Panc1 (cell line): Measurements from ENCODE around the gene GLT1D1. TPM values are rescaled to one million over a fixed set of nuclear protein-coding genes. Genes with fewer than 3 reads are reported as not detected.

Experiments used
- ATAC-seq: fragments of 200-7000 bp; cut with Tn5 transposase; 2 replicates; pipeline ENCODE4 v1.9.1; 2020; ENCODE audit warnings: mild to moderate bottlenecking, moderate library complexity
- BruUV-seq: library from RNA; stranded (reverse); fragments of 400-500 nt; replicated peaks from 2 replicates; lab custom pipeline; 2021; lab: Mats Ljungman, UMichigan
- CTCF ChIA-PET: fragments of 300-600 bp; sonication (Branson Sonifier 250); formaldehyde crosslinking; loops from one replicate; lab custom pipeline; 2022; ENCODE audit warnings: antibody characterized with exemption; lab: Charles Lee
- POLR2A ChIA-PET: fragments of 300-600 bp; sonication (Branson Sonifier 250); formaldehyde crosslinking; loops from one replicate; lab custom pipeline; 2022; ENCODE audit warnings: antibody characterized with exemption; lab: Charles Lee
- DNase-seq: peaks from one replicate; pipeline ENCODE4 v3.0.0-alpha.2; 2010; ENCODE audit warnings: low read depth, low spot score
- H3K27ac ChIP-seq: 2 replicates; pipeline ENCODE4 v1.5.1; 2011; ENCODE audit warnings: mild to moderate bottlenecking, low read length, inconsistent platforms
- H3K27me3 ChIP-seq: fragments of 200-500 bp; sonication (Bioruptor generic); 2 replicates; pipeline ENCODE4 v1.6.0; 2014; ENCODE audit warnings: low read length, inconsistent platforms; ENCODE audit not compliant: control insufficient read depth, insufficient read depth
- H3K36me3 ChIP-seq: fragments of 200-500 bp; sonication (Bioruptor generic); 2 replicates; pipeline ENCODE4 v1.5.1; 2014; ENCODE audit warnings: inconsistent platforms, mild to moderate bottlenecking, low read length, moderate library complexity; ENCODE audit not compliant: control insufficient read depth, insufficient read depth
- H3K4me1 ChIP-seq: 2 replicates; pipeline ENCODE4 v1.5.1; 2011; ENCODE audit warnings: inconsistent platforms, mild to moderate bottlenecking, low read length, moderate library complexity; ENCODE audit not compliant: control insufficient read depth, insufficient read depth
- H3K4me3 ChIP-seq, 2 experiments: 2 replicates each; pipeline ENCODE4 v1.5.1; 2011 to 2012; ENCODE audit warnings: low read depth in 2 of 2, low read length in 2 of 2, mild to moderate bottlenecking in 2 of 2, inconsistent platforms in 1 of 2, moderate library complexity in 1 of 2
- H3K9me3 ChIP-seq: fragments of 200-500 bp; sonication (Bioruptor generic); 2 replicates; pipeline ENCODE4 v1.5.1; 2014; ENCODE audit warnings: low read depth, mild to moderate bottlenecking, inconsistent platforms, low read length, moderate library complexity; ENCODE audit not compliant: control insufficient read depth, insufficient read depth
- CTCF ChIP-seq: fragments of 450-650 bp; IDR thresholded peaks from 2 replicates; pipeline ENCODE4 v1.5.1; 2017; ENCODE audit warnings: mild to moderate bottlenecking
- POLR2AphosphoS5 ChIP-seq: IDR thresholded peaks from 2 replicates; pipeline ENCODE4 v1.6.1; 2012; ENCODE audit warnings: mild to moderate bottlenecking, low read depth, low read length, moderate library complexity
- REST ChIP-seq, 2 experiments: IDR thresholded peaks; 2 replicates each; pipeline ENCODE4 v1.6.1; 2011 to 2012; ENCODE audit warnings: low read depth in 2 of 2, control low read depth in 1 of 2, low read length in 1 of 2, mild to moderate bottlenecking in 1 of 2, moderate library complexity in 1 of 2; ENCODE audit not compliant: insufficient read depth in 1 of 2
- SIN3A ChIP-seq: IDR thresholded peaks from 2 replicates; pipeline ENCODE4 v1.6.1; 2012; ENCODE audit warnings: low read depth, mild to moderate bottlenecking, low read length, moderate library complexity, borderline replicate concordance; ENCODE audit not compliant: insufficient read depth
- TCF7L2 ChIP-seq: IDR thresholded peaks from 2 replicates; pipeline ENCODE4 v1.6.1; 2011; ENCODE audit warnings: mild to moderate bottlenecking, low read depth, low read length, inconsistent platforms
- in situ Hi-C: cut with HindIII; loops from 2 replicates; pipeline ENCODE4 v1.10.0; 2016; ENCODE audit warnings: low sequenced_read_pairs, low pct_unique_long_range_greater_than_20kb
- intact Hi-C: fragments of 100-400 bp; cut with micrococcal nuclease; formaldehyde crosslinking; loops from one replicate; pipeline ENCODE4 v1.10.0; 2022; ENCODE audit not compliant: unreplicated experiment
- total RNA-seq: library from RNA; stranded (reverse); gene quantifications from one replicate; pipeline ENCODE4 v1.2.1, GENCODE V29; 2021; ENCODE audit not compliant: unreplicated experiment

GLT1D1 gene
- total RNA-seq, 1 experiment from 2014 or later: not detected

GRCh38 chr12:128980623-128981022 is 127.3 kb downstream of the GLT1D1 start:
- H3K4me1 ChIP-seq: no peaks in the 10 kb centered on the region
- ATAC-seq (no peak), DNase-seq (no peak)
- in situ Hi-C loops (no loop called here), intact Hi-C loops (no loop called here)
- H3K27ac ChIP-seq: no peak overlapping the region
- no peak overlapping the region for H3K4me3 ChIP-seq
- no peaks in the 10 kb centered on the region for H3K36me3 ChIP-seq
- H3K9me3 ChIP-seq: no peaks in the 10 kb centered on the region
- ChIA-PET CTCF (no interaction called here), POLR2A (no interaction called here)
- BruUV-seq: no TSS peak
- TF ChIP-seq TCF7L2: no peak
- no peak for TF ChIP-seq SIN3A
- TF ChIP-seq POLR2AphosphoS5: no peak
- TF ChIP-seq REST (IDR thresholded peaks at IDR 0.05; ENCODE audit: insufficient read depth in 1 of 2, low read depth in 2 of 2, low read length in 1 of 2): no peak
- no peak for TF ChIP-seq CTCF
- peaks cover 3% of the 10 kb centered on the region; the same call in 1 of the 2 replicates for H3K27me3 ChIP-seq

GRCh38 chr12:128981971-128982533 is 128.8 kb downstream of the GLT1D1 start:
- in situ Hi-C loops: no loop called here
- Histone ChIP-seq H3K27me3 (peaks cover 3% of the 10 kb centered on the region; the same call in 1 of the 2 replicates), H3K27ac (no peak overlapping the region), H3K9me3 (no peaks in the 10 kb centered on the region), H3K4me1 (no peaks in the 10 kb centered on the region), H3K36me3 (no peaks in the 10 kb centered on the region), H3K4me3 (no peak overlapping the region)
- DNase-seq (no peak), ATAC-seq (no peak)
- intact Hi-C loops: no loop called here
- TF ChIP-seq SIN3A (no peak), TCF7L2 (no peak), POLR2AphosphoS5 (no peak), CTCF (no peak), REST (IDR thresholded peaks at IDR 0.05; ENCODE audit: insufficient read depth in 1 of 2, low read depth in 2 of 2, low read length in 1 of 2) (no peak)
- no TSS peak for BruUV-seq
- ChIA-PET POLR2A (no interaction called here), CTCF (no interaction called here)
